ENCODE data around the gene NFE2L3. TPM values are rescaled to one million over a fixed set of nuclear protein-coding genes. Genes with fewer than 3 reads are reported as not detected.

Gene NFE2L3
- total RNA-seq, 1 donor = 0.18 TPM

DNA sequence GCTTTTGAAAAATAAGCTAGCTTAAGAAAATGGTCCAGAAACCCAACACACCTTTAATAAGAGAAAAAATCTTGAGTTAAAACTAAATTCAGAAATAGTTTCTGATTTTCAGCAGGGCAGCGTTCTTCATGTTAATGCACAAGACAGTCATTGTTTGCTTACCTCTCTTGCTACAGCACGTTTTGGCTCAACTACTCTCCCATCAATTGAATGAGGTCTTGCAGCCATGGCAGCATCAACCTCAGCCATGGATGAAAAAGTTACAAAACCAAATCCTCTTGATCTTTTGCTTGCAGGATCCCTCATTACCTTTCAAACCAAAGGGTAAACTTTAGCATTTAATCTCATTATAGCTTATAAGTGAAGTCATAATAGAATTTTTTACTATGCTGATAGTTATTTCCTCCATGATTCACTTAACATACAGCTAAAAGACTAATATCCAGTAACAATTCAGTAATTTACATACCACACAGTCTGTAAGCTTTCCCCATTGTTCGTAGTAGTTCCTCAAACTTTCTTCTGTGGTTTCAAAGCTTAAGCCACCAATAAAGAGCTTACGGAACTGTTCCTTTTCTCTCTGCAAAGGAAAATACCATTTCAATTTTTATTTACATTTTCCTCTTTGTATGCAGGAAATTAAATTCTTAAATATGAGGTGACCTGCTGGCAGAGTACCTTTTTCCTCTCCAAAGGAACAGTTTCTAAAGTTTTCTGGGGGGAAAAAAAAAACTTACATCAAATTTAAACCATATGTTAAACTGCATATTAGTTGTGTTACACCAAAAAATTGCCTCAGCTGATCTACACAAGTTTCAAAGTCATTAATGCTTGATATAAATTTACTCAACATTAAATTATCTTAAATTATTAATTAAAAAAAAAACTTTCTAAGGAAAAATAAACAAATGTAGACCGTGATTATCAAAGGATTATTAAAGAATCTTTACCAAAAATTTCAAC is 45.4 kb downstream of the NFE2L3 start:
- H3K4me3 ChIP-seq (ENCODE audit: low read depth, low read length) = peak overlapping the region; percentile 99
- no peak for DNase-seq (ENCODE audit: low read depth)
- TF ChIP-seq, protein P1, sequence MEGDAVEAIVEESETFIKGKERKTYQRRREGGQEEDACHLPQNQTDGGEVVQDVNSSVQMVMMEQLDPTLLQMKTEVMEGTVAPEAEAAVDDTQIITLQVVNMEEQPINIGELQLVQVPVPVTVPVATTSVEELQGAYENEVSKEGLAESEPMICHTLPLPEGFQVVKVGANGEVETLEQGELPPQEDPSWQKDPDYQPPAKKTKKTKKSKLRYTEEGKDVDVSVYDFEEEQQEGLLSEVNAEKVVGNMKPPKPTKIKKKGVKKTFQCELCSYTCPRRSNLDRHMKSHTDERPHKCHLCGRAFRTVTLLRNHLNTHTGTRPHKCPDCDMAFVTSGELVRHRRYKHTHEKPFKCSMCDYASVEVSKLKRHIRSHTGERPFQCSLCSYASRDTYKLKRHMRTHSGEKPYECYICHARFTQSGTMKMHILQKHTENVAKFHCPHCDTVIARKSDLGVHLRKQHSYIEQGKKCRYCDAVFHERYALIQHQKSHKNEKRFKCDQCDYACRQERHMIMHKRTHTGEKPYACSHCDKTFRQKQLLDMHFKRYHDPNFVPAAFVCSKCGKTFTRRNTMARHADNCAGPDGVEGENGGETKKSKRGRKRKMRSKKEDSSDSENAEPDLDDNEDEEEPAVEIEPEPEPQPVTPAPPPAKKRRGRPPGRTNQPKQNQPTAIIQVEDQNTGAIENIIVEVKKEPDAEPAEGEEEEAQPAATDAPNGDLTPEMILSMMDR (IDR thresholded peaks at IDR 0.05; ENCODE audit: insufficient read depth, low read length) = no peak

DNA sequence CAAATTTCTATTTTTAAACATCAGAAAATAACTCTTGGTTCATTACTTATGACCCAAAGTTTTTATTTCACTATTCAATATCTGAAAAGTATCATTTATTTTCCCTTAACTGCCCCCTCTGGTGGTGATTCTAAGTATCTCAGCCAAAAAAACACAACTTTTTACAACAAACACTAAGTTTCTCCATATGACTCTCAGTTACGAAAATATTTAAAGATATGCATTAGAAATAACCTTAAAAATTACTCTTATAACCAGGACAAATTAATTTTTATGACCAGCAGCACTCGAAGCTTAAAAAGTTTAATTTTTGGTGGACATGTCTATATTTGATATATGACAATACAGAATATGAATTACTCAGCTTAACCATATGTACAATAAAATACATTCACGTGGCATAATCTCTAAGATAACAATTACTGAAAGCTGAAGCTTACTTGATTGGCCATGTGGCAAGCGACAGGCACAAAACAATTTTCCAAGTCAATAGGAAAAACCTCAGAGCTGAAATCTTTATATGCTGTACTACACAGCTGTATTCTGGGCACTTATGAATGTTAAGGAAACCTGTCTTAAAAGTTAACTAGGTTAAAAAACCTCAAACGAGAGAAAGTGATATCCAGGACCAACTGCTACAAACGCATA is 46.3 kb downstream of the NFE2L3 start:
- TF ChIP-seq, protein P1 (IDR thresholded peaks at IDR 0.05; ENCODE audit: insufficient read depth, low read length) = peak; percentile 65
- H3K4me3 ChIP-seq (ENCODE audit: low read depth, low read length) = peak overlapping the region; percentile 99
- DNase-seq (ENCODE audit: low read depth) = peak; percentile 63

DNA sequence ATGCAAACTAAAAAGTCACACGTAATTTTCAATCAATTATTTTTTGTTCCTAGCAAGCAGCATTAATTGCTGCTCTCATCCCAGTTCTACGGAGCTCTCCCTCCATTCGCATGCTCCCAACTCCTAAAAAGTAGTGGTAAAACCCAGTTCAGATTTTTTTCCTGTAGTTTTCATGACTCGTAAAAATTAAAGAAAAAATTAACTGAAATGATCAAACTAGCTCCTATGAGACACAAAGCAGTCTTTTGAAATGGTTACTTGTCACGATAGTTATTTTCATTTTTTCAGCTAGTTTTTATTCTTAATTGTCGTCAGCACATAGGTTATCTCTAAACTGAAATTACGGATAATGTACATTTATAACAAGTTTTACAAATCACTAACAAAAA is 46.8 kb downstream of the NFE2L3 start:
- TF ChIP-seq, protein P1 (IDR thresholded peaks at IDR 0.05; ENCODE audit: insufficient read depth, low read length) = no peak
- H3K4me3 ChIP-seq (ENCODE audit: low read depth, low read length) = peak overlapping the region; percentile 99
- DNase-seq (ENCODE audit: low read depth) = no peak

DNA sequence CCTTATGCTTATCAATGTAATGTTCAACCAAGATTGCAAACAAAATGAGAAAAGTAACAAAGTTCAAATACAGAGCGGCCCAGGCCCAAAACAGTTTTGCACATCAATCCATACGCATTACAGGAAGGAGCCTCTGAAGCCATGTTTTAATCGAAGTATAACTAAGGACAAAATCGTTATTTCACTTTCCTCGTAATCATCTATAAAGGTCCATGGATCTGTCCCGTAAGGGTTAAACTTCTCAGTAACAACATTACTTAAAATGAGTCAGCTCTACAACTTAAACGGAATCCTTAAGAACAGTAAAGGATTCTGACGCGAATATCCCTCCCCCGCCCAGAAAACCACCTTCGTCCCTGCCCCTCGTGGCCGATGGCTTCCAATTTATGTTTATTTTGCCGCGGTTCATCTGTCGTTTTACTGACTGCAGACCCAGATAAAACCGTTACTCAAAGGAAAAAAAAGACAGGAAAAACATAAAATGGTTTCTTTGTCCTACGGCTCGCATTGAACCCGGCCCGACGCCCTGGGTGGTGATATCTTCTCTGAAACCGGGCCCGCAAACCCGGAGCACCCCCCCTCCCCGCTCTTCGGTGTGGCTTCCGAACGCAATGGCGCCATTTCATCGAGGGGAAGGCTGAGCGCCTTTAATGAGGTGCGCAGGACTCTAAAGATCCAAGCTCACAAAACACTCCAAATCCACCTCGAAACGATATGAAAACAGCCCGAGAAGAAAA is 47.5 kb downstream of the NFE2L3 start:
- peak overlapping the region; percentile 99 for H3K4me3 ChIP-seq (ENCODE audit: low read depth, low read length)
- TF ChIP-seq, protein P1 (IDR thresholded peaks at IDR 0.05; ENCODE audit: insufficient read depth, low read length) = no peak
- DNase-seq (ENCODE audit: low read depth) = peak; percentile 50

DNA sequence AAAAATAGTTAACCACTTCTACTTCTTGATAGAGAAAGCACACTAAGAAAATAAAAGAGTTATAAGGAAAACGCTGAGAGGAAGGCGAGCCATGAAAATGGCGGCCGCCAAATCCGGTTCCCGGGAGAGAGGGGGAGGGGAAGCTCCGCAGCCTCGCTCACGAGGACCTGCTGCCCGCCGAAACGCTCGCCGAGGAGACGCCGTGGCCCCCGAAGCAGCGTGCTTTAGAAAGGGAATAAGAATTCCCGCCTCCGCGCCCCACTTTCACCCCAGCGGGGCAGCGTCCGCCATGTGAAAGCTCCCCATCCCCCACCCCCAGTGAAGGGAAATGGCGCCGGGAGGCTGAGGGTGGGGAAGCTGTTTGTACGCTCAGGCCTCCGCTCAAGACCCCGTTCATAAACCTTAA is 48.0 kb downstream of the NFE2L3 start:
- DNase-seq (ENCODE audit: low read depth) = no peak
- TF ChIP-seq, protein P1 (IDR thresholded peaks at IDR 0.05; ENCODE audit: insufficient read depth, low read length) = no peak
- H3K4me3 ChIP-seq (ENCODE audit: low read depth, low read length) = peak overlapping the region; percentile 99

DNA sequence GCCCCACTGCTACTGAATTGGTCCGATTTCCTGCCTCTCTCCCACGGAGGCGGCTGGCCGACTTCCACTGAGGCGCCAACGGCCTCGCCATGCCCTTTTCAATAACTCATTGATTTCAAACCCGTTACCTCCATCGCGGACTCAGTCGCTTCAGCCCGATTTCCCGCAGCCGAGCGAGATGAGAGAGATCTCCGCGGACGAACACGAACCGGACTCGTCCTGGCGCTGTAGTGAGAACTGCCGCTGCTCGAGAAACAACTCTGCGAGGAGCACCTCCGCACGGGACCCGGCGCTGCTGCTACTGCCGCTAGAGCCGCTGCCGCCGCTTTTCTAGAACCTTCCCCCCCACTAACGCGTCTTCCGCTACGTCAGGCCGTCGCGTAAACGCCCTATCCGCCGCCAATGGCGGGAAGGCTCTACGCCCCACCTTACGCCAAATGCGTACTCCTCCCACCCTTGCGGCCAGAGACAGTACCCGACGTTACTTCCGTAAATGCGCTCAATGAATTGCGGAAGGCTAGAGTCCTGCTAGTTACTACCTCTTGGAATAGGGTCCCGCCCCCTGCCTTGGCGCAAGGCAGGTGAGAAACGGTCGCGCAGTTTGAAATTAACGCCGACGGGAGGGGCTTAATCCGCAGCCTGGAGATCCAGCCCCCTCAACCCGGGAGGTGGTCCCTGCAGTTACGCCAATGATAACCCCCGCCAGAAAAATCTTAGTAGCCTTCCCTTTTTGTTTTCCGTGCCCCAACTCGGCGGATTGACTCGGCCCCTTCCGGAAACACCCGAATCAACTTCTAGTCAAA is 48.6 kb downstream of the NFE2L3 start, which contains the start of gene HNRNPA2B1:
HNRNPA2B1 (minus strand) TSS at position 303 of the 803 bp plus-strand sequence; CDS start at position 134, 169 bp downstream.
- peak; percentile 99 for DNase-seq (ENCODE audit: low read depth)
- TF ChIP-seq, protein P1 (IDR thresholded peaks at IDR 0.05; ENCODE audit: insufficient read depth, low read length) = no peak
- peak within 1 kb of the TSS; percentile 99 for H3K4me3 ChIP-seq (ENCODE audit: low read depth, low read length)

Measured in fibroblast of the aortic adventitia (primary cell).